ENCODE measurements around the gene GLT1D1.
"Not testable (repeated sequence)": the region's sequence is repeated elsewhere in the genome, so short reads cannot be mapped to it uniquely, and the experiment has no call there.

GLT1D1 gene

DNA sequence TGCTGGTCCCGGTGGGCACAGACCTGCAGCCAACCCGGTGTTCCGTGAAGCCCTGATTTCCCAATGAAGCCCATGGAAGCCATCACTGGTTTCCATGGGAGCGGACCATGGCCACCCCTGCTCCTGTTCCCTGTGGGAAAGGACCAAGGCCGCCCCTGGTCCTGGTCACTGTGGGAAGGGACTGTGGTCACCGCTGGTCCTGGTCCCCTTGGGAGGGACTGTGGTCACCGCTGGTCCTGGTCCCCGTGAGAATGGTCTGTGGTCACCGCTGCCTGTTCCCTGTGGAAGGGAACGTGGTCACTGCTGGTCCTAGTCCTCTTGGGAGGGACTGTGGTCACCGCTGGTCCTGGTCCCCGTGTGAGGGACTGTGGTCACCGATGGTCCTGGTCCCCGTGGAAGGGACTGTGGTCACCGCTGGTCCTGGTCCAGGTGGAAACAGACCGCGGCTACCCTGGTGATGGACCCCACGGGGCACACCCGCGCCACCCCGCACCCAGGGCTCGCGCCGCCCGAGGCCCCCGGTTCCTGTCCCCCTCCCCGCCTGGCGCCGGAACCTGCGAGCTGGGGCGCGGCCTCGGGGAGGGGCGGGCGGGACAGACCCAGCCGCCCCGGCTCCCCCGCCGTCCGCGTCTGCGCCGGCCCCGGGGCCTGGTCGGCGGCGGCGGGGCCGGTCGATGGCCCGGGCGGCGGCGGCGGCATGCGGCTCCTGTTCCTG lies at the start of gene GLT1D1:
GLT1D1 (plus strand) TSS at position 594 of the 715 bp plus-strand sequence; CDS start at position 698, 104 bp downstream.
- peak in 2 of 42 donors; percentile 13 to 28 for DNase-seq
- intact Hi-C loops (cut with DNase I): no loop called here

GRCh38 chr12:128803788-128804187 lies 49.5 kb upstream of the GLT1D1 start:
- DNase-seq: no peak
- intact Hi-C loops (cut with DNase I): no loop called here

- intact Hi-C loops (cut with DNase I): no loop called here
These were observed 48.5 kb upstream of the GLT1D1 start for GRCh38 chr12:128804762-128805161.

GRCh38 chr12:128805406-128805805 lies 47.9 kb upstream of the GLT1D1 start:
- DNase-seq; intact Hi-C loops (cut with DNase I): not testable (repeated sequence)

More at GRCh38 chr12:128804762-128805161, 48.5 kb upstream of the GLT1D1 start:
- DNase-seq: no peak

DNA sequence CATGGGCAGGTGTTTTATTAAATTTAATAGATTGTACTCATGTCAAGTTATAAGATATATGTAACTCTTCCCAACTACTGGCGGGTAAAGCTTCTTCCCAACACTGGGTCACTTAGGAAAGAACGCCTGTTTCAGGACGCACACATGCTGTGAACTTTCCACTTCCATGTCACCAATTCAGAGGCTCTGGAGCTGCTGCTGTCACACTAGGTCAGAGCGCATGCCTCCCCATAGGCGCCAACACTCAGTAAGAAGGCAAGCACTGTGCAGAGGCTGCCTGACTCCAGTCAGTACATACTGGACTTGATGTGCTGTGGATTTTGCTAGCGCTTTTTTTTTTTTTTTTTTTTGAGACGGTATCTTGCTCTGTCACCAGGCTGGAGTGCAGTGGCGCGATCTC lies 46.7 kb upstream of the GLT1D1 start:
- intact Hi-C loops (cut with DNase I): no loop called here
- DNase-seq: peak in 2 of 42 donors; percentile 26 to 31

DNA sequence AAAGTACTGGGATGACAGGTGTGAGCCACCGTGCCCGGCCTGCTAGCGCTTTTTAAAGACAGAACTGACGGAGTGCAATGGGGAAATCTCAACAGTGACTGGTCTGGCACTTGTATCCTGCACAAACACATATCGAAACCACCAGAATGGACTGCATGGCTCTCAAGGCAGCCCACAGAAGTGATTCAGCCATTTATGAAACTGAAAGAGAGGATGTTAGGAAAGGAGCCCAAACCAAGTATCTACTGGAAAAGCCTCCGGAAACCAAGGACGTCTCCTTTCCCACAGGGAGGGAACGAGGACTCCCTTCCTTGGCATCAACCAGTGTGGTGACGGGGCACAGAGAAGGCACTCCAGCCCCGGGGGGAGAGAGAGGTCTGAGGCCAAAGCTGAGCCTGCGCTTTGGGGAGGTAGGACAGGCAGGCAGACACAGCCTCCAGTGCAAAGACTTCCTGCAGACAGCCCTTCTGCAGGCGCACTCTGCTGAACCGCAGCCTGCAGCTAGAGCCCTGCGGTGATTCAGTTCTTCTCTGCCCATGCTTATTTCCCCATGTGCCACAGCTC lies 46.0 kb upstream of the GLT1D1 start:
- intact Hi-C loops (cut with DNase I): no loop called here
- DNase-seq: peak in 37 of 42 donors; percentile 31 to 74 (median 58)

DNA sequence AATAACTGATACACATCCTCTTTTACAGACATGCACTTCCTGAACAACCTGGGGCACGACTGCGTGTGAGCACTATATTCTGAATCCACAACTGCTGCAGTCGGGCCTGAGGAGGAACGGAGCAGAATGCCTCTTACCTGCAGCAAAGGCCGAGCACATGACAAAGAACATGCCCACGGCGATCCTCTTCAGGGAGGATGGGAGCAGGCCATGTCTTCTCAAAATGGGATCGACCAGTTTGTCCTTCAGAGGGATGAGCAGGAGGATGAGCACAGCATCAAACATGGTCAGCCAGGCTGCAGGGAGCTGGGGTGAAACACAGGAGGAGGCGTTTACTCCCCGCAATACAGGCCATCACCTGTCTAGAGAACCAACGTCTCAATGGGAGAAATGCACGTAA lies 44.6 kb upstream of the GLT1D1 start:
- intact Hi-C loops (cut with DNase I): no loop called here
- peak in 1 of 42 donors; percentile 40 for DNase-seq

DNA sequence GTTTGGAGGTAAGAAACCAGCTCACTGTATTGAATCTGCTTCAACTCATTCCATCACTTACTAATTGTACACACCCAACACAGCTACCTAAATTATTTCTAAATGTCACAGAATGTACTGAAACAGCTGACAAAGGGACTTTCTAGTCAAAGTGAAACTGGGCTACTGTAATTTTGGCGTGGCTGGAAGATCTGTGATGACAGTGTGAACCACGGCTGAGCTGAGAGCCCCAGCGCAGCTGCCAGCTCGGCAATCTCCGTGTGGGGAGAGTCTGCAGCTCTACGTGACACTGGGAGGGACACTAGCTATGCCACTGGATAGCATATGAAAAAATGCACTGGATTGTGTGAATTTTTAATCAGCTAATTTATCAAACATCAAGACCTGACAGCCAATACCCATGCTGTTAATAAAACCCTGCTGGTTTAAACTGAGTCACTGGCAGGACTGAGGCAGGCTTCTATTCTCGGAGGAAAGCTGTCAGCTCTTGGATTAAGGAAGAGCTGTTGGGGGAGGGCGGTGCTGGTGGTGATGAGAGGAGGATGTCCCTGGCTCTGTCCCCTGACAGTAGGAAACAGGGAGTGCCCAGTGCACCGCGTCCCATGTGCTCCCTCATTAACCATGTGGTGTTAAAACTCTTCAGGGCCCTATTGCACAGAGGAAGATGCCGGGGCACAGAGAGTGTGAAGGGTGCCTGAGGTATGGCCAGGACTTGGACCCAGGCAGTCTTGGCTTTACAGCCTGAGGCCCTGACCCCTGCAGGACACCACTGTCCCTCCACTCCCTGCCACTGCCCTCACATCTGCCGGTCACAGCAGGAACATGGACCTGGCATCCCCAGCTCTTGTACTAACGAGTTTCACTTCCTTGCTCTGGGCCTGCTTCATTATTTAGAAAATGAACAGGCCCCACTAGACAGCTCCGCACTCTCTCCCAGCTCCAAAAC lies 42.8 kb upstream of the GLT1D1 start:
- intact Hi-C loops (cut with DNase I): no loop called here
- peak in 29 of 42 donors; percentile 30 to 75 (median 52) for DNase-seq

DNA sequence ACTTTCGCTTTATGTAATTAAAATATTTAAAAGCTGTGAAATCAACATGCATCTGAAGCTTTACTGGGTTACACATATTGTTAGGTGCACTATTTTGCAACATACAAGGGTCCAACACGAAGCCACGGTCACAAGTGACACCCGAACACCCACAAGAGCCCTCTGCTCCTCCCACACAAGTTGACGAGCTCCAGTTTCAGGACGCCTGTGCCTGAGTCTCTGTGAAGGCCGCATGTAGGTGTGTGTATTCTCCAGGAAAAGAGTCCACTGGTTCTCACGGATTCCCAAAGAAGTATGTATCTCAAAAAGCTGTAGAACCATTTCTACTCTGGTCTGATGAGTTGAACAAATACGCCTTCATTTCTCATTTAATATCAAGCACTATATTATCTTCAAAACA lies 41.5 kb upstream of the GLT1D1 start:
- intact Hi-C loops (cut with DNase I): no loop called here
- DNase-seq: peak in 1 of 42 donors; percentile 37

DNA sequence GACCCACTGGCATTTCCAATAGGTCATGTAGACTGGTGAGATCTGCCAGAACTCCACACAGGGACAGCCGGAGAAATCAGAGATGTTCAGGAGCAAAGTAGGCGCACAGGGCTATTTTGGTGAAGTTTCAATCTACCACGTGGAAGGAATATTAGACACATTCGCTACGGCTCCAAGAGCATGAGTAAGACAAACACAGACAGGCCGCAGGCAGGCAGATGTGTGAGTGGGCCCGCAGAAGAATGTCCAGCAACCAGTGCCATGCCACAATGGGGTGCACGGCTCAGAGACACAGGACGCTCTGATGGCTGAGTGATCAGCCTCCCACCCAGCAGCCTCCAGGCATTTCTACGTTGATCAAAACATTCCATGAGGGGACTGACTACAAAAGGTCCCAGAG lies 39.9 kb upstream of the GLT1D1 start:
- peak in 1 of 42 donors; percentile 16 for DNase-seq

DNA sequence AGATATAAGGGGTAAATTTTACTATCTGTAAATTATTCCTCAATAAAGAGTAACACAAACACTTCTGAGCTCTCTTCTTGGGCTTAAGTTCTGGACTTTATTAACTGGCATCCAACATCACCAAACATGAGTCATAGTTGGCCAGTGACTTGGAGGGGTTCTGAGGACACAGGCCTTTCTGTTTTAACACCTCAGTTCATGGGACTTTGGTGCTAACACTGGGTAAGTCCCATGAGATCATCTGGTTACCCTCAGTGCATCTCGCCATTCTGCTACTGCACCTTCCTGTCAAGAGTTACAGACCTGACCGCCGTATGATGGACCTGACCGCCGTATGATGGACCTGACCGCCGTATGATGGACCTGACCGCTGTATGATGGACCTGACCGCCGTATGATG lies 39.4 kb upstream of the GLT1D1 start:
- DNase-seq: no peak
- intact Hi-C loops (cut with DNase I): no loop called here

More for the DNA sequence above, 39.9 kb upstream of the GLT1D1 start:
- intact Hi-C loops (cut with DNase I): no loop called here

DNA sequence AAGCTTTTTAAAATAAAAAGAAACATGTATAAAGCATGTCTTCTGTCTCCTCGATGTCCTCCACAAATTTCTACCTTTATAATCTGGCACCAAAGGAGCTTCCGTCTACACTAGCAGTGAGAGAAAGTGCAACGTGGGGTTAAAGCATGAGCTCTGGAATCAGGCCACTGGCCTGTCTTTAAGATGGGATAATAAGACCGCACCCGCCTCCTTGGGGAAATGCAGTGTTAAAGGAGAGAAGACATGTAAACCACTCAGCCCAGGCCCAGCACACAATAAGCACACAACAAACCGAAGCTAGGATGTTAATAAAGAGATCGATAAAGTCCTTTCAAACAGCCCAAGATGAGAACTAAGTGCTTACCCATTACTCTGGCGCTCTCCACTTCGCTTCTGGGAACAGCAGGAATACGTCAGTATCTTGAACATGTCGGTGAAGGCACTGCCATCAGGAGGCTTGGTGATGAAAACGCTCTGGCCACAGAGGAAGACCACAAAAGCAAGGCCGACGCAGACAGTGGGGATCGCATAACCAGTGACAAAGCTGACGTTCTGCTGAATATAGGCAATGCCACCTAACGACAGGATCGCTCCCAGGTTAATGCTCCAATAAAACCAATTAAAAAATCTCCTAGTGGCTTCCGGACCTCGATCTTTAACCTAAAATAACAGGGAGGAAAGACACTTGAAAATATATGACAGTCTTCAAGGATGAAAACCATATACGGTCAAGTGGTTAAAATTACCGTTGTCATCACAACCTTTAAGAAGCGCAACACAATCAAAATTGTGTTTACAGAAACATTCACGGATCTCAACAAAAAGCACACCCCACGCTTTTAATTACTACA lies 38.6 kb upstream of the GLT1D1 start:
- intact Hi-C loops (cut with DNase I): no loop called here
- peak in 1 of 42 donors; percentile 25 for DNase-seq

DNA sequence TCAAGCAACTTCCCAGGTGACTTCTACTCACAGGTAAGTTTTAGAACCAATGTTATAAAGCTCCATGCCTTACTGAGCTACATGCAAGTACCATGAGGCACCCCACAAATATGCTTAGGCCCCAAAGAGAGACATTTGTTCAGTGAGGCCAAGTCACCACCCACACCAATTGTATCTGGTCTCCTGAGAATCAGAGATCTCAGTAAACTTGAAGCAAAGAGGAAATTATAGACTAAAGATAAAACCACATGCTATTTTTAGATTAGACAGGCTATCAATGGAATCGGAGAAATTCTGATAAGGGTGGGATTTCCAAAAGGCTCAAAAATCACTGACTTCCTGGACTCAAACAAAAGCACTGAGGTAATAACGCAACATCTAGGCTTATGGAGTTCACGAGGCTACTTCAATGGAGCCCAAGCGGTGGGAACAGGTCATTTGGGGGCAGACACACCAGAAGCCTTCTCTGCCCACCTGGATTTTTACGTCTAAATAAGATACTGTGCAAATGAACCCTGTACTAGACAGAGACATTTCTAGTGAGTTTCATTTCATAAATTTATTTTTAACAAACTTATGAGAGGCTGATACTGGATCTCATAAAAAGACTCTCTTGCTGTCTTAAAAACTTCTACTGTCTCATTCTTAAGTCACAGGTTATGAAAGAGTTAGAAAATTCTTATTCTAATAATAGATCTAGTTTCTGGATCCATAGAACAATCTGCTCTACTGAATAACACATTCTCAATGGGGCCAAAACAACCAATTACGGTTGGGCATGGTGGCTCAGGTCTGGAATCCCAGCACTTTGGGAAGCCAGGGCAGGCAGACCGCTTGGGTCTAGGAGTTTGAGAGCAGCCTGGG lies 37.3 kb upstream of the GLT1D1 start:
- intact Hi-C loops (cut with DNase I): no loop called here

DNA sequence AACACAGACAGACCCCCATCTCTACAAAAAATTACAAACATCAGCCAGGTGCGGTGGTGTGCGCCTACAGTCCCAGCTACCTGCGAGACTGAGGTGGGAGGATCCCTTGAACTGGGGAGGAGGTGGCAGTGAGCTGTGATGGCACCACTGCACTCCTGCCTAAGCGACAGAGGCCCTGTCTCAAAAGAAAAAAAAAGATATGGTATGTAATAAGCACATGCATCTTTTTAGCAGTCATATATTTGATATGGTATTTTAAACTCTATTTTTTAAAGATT lies 36.7 kb upstream of the GLT1D1 start:
- intact Hi-C loops (cut with DNase I): no loop called here

More for the DNA sequence above, 37.3 kb upstream of the GLT1D1 start:
- DNase-seq: no peak

DNA sequence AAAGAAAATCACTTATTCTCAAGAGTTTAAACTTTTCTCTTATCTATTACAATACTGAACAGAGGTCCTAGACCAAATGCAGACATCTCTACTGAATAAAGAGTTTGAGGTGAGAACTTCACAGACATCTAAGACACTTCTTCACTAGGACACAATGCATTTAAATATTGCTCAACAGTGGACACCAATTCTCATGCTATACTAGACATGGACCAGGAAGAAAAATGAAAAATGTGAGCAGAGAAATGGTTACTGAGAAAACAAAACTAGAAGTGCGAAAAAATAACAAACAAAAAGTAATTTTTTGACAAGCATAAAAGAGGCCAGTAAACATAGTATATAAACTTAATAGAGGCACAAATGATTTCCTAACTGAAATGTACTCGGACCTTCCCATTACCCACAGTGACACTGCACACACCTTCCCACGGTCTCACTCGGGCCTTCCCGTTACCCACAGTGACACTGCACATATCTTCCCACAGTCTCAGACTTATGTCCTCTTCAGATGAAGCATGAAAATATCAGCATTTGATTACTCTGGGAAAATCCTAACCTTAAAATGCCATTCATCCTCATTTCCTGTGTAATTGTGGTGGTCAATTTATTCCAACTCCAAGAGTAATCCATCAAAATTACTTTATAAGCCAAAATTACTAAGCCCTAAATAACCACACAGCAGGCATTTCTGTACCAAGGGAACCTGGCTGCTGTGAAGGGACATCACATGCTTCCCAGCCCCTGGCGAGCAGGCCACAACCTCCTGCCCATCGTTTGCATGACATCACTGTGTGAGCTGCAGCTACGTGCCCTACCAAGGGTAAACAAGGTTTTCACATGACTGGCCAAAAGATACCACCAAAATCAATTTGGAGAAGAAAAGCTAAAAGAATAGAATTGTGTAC lies 35.9 kb upstream of the GLT1D1 start:
- DNase-seq: peak in 19 of 42 donors; percentile 38 to 77 (median 58)
- intact Hi-C loops (cut with DNase I): no loop called here

More for the DNA sequence above, 36.7 kb upstream of the GLT1D1 start:
- DNase-seq: peak in 30 of 42 donors; percentile 40 to 89 (median 63)

DNA sequence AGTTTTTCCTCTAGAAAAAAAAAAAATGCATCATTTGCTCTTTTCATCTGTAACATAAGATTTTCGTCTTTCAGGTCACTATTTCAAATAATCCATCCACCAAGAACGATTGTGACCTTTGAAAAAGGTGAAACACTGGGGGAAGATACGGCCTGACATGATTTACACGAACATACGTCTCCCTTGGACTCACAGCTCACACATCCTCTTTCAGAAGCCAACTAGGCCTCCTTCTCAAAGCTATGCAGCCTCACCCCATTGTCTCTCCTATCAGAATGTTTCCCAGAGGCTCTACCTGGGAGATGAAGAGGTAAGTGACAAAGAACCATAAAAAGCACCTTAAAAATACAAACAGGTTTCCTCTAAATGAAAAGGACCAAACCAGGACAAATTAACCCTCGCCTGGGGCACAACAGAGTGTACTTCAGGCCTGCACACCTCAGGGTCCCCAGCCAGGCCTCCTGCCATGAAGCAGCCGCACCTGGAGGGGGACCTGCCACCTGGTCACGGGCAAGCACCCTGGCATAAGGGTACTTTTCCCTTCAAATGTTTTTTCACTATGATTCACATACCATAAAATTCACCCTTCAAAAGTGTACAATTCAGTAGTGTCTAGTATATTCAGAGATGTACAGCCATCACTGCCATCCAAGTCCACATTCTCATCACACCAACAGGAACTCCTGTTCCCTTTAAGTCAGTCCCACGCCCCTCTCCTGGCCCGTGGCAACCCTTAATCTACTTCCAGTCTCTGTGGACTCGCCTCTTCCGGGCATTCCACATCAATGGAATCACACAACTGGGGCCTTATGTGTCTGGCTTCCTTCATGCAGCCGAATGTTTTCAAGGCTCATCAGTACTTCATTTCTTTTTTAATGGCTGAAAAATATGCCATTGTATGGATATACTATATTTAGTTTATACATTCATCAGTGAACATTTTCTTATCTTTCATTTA lies 34.9 kb upstream of the GLT1D1 start:
- DNase-seq: peak in 2 of 42 donors; percentile 22 to 33
- intact Hi-C loops (cut with DNase I): no loop called here

All from head of caudate nucleus (tissue), 42 donors.